T-helper 2 cell (primary cell): ENCODE results near the gene CYP39A1.

ENCODE experiments used
- DNase-seq, 5 experiments: peaks; one replicate each; pipeline versions ENCODE4 v3.0.0 to v3.0.0-alpha.2; 2012 to 2022
- total RNA-seq, 2 donors: gene quantifications; one replicate each; lab custom pipeline; 2026; lab: John Stamatoyannopoulos, UW

CYP39A1 gene, protein sequence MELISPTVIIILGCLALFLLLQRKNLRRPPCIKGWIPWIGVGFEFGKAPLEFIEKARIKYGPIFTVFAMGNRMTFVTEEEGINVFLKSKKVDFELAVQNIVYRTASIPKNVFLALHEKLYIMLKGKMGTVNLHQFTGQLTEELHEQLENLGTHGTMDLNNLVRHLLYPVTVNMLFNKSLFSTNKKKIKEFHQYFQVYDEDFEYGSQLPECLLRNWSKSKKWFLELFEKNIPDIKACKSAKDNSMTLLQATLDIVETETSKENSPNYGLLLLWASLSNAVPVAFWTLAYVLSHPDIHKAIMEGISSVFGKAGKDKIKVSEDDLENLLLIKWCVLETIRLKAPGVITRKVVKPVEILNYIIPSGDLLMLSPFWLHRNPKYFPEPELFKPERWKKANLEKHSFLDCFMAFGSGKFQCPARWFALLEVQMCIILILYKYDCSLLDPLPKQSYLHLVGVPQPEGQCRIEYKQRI
- 0 to 0.07 reads per million in 2 donors for total RNA-seq

- peak; percentile 15 to 81 (median 58) for DNase-seq
These were observed at the start of gene CYP39A1, which contains the start of gene SLC25A27 for GRCh38 chr6:46652603-46653438. Gene CYP39A1 (minus strand): TSS chr6:46652818. CDS start chr6:46652582, 236 bp downstream. Gene SLC25A27 (plus strand): TSS chr6:46652975. CDS start chr6:46653193, 218 bp downstream.

- no peak for DNase-seq
These were observed 47.4 kb upstream of the CYP39A1 start for GRCh38 chr6:46699970-46700369.

DNA sequence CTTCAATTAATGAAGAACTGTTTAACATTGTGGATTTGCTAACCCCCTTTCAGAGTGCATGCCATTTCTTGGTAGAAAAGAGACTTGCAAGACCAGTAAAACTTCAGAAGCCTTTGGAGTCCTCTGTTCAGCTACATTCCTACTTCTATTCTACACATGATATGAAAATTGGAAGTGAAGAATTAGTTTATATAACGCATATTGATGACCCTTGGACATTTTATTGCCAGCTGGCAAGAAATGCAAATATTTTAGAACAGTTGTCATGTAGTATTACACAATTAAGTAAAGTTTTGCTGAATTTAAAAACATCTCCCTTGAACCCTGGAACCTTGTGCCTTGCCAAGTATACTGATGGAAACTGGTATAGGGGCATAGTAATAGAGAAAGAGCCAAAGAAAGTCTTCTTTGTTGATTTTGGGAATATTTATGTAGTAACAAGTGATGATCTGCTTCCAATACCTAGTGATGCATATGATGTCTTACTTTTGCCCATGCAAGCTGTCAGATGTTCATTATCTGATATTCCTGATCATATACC lies 38.4 kb upstream of the CYP39A1 start:
- no peak for DNase-seq

DNA sequence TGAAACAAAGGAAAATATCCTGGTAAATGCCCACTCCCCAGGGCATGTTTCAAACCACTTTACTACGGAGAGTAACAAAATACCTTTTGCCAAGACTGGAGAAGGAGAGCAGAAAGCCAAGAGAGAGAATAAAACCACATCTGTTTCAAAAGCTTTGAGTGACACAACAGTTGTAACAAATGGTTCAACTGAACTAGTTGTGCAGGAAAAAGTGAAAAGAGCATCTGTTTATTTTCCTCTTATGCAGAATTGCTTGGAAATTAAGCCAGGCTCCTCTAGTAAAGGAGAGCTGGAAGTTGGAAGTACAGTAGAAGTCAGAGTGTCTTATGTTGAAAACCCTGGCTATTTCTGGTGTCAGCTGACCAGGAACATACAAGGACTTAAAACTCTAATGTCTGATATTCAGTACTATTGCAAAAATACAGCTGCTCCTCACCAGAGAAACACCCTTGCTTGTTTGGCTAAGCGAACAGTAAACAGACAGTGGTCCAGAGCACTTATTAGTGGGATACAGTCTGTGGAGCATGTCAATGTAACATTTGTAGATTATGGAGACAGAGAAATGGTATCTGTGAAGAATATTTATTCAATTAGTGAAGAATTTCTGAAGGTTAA lies 37.6 kb upstream of the CYP39A1 start:
- DNase-seq, result no peak

DNA sequence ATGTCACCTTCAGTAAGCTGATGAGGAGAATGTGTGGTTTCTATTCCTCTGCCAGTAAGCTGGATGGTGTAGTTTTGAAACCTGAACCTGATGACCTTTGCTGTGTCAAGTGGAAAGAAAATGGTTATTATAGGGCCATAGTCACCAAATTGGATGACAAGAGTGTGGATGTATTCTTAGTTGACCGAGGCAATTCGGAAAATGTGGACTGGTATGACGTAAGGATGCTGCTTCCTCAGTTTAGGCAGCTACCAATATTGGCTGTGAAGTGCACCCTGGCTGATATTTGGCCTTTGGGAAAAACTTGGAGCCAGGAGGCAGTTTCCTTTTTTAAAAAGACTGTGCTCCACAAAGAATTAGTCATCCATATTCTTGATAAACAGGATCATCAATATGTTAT lies 37.0 kb upstream of the CYP39A1 start:
- no peak for DNase-seq

GRCh38 chr6:46688966-46689335 lies 36.3 kb upstream of the CYP39A1 start:
- DNase-seq, result no peak

DNA sequence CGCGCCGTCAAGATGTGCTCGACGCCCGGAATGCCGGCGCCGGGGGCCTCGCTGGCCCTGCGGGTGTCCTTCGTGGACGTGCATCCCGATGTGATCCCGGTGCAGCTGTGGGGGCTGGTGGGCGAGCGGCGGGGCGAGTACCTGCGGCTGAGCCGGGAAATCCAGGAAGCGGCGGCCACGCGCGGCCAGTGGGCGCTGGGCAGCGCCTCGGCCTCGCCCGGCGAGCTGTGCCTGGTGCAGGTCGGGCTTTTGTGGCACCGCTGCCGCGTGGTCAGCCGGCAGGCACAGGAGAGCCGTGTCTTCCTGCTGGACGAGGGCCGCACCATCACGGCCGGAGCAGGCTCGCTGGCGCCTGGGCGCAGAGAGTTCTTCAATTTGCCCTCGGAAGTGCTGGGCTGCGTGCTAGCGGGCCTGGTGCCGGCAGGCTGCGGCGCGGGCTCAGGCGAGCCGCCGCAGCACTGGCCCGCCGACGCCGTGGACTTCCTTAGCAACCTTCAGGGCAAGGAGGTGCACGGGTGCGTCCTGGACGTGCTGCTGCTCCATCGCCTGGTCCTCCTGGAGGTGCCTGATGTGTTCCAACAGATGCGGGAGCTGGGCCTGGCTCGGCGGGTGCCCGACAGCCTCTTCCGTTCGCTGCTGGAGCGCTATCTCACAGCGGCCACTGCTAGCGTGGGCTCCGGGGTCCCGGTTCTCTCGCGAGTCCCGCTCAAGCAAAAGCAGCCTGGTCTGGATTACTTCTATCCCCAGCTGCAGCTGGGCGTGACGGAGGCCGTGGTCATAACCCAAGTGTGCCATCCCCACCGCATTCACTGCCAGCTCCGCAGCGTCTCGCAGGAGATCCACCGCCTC lies 35.7 kb upstream of the CYP39A1 start:
- DNase-seq, result no peak

DNA sequence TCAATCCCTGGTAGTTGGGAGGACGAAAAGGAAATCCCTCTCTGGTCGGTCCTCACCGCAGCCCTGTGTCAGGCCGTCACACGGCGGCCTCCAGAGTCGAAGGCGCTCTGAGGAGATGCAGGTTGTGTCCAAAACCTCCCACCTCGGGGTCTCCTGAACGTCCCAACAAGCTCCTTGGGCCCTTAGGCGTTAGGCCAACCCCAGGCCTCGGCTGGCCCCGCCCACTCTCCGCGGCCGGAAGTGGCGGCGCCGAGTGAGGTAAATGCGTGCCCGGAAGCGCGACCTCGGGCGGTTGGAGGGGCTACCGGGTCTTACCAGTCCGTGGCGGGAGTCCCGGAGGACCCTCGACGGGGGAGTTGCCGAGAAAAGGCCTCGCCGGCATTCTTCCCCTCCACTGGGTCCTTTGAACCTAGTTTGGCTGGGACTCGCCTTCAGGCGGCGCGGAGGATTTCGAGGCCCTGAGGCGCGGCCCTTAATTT lies 35.0 kb upstream of the CYP39A1 start, which contains the start of gene TDRD6:
Gene TDRD6 (plus strand): TSS at position 267 of the 479 bp plus-strand sequence. CDS start 244 bp downstream, outside the sequence.
- DNase-seq, result no peak

DNA sequence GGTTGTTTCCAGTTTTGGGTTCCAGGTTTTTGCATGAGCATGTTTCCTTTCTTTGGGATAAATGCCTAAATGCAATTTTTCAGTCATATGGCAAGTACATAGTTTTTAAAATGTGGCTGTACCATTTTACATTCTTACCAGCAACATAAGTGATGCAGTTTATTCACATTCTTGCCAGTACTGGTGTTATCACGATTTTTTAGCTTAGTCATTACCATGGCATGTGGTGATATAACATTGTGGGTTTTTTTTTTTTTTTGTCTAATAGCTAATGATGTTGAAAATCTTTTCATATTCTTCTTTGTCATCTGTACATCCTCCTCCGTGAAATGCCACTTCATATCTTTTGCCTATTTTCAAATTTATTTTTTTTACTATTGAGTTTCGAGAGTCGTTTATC lies 32.2 kb upstream of the CYP39A1 start:
- DNase-seq, result no peak

- no peak for DNase-seq
These were observed 24.7 kb upstream of the CYP39A1 start for GRCh38 chr6:46677314-46677654.

- DNase-seq, result no peak
These were observed 24.1 kb upstream of the CYP39A1 start for GRCh38 chr6:46676604-46677313.

GRCh38 chr6:46674410-46674809 lies 21.8 kb upstream of the CYP39A1 start:
- peak in 1 of 5 experiments; percentile 15 for DNase-seq

DNA sequence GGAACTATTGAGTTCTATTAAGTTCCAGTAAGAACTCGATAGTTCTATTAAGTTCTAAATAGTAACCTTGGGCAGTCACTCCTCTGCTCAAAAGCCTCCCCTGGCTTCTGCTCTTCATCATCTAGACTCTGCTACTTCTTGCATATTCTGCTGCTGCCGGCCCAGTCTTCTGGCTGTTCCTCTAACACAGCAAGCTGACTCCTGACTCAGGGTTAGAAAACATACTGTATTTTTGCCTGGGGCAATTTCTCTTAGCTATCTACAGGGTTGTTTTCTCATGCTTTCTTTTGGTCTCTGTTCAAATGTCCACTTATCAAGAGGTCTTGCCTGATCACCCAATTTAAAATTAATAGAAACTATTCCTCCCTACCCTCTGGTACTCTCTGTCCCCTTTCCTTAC lies 14.8 kb upstream of the CYP39A1 start:
- no peak for DNase-seq

- DNase-seq, result no peak
These were observed 8.9 kb upstream of the CYP39A1 start for GRCh38 chr6:46661483-46661882.

DNA sequence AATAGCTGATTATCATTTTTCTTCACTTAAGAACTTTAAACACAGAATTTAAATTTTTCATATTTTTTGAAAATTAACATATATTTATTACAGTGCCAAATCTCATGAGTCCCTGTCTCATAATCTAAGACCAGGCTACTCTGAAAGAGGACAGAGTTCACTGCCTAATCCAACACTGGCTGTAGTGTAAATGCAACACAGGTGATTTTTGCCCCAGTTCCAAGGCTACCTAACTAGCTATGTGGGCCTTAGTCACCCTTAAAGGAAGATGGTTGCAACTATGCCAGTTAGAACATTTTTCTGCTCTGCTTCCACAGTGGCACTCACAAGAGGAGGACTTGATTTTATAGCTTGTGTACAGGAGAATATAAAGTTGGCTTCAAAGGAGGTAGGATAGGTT lies 5.0 kb upstream of the CYP39A1 start:
- no peak for DNase-seq

- no peak for DNase-seq
These were observed 3.2 kb upstream of the CYP39A1 start for GRCh38 chr6:46655803-46656202.

DNA sequence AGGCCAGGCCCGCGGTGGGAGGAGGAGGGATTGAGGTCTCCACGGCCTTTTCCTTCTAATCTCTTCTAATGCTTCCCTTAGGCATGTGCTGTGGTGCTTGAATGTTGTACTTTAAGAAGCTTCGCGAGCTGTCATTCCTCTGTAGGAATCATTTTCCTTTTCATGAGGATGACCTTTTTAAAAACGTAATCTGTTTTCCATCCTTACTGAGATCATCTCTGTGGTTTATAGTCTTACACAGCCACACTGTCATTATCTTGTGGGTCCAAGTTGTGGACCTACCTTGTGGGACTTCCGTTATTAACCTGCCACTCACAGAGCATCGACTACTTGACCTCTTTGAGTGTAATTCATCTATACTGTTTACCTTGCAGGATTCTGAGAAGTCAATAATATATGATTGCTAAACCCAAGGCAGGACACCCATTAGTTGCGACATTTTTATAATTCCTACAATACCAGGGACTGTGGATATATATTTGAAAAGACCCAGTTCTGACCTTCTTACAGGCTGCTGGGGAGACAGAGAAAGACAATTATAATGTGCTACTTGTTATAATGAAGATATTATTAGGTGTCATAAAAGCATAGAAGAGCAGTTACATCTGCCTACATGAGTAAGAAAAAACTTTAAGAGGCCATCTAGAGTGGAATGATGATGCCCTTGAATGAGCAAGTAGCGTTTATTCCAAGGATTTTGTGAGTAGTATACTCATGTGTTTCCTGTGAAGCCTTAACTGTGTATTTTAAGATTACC lies 999 bp upstream of the CYP39A1 start:
- no peak for DNase-seq

- no peak for DNase-seq
These were observed 401 bp downstream of the CYP39A1 start for GRCh38 chr6:46652232-46652602.

- DNase-seq, result no peak
These were observed 802 bp downstream of the CYP39A1 start for GRCh38 chr6:46651816-46652215.

DNA sequence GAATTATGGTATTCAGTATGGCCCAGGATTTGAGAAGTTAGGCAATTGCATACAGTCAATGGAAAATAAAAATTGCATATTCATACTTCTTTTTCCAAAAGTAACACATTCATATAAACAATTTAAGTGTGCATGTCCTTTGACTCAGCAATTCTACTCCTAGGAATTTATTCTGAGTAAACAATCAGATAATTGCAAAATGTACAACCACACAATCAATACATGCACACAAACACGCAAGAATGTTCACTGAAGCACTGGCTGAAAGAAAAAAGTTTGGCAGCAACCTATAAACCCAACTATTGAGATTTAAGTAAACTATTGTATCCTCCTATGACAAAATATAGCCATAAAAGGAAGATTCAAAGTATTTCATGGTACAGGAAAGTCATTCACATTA lies 1.6 kb downstream of the CYP39A1 start:
- DNase-seq, result no peak
